Measurements from ENCODE around the gene DENND10.

Gene DENND10

GRCh38 chr10:119116326-119116951, 12.5 kb downstream of the DENND10 start:
- peaks cover 3% of the 10 kb centered on the region; the same call in 1 of the 2 replicates for H3F3A ChIP-seq (ENCODE audit: control insufficient read depth, insufficient read depth)
- H3K4me3 ChIP-seq (ENCODE audit: low read length), result no peak overlapping the region
- no peaks in the 10 kb centered on the region for H3K27me3 ChIP-seq (ENCODE audit: control insufficient read depth, low read length)
- peaks cover 32% of the 10 kb centered on the region for H3K36me3 ChIP-seq (ENCODE audit: control insufficient read depth, low read length)
- no peak overlapping the region for H3K4me2 ChIP-seq (ENCODE audit: low read length)
- no peaks in the 10 kb centered on the region for H3K9me3 ChIP-seq (ENCODE audit: control insufficient read depth, insufficient read depth, low read length)
- no peak for TF ChIP-seq EZH2phosphoT487 (IDR thresholded peaks at IDR 0.05; ENCODE audit: borderline replicate concordance, low read length)
- no peaks in the 10 kb centered on the region for H3K9me2 ChIP-seq (replicated peaks; ENCODE audit: control insufficient read depth, low read length)
- H3K27ac ChIP-seq (ENCODE audit: low read depth, low read length), result no peak overlapping the region
- H3K79me2 ChIP-seq (ENCODE audit: control insufficient read depth, low read length), result no peaks in the 10 kb centered on the region
- no peaks in the 10 kb centered on the region for H4K20me1 ChIP-seq (ENCODE audit: control insufficient read depth, insufficient read depth, low read depth, low read length)
- H3K4me1 ChIP-seq (ENCODE audit: control insufficient read depth, low read length), result peaks cover 17% of the 10 kb centered on the region

GRCh38 chr10:119118231-119118630, 14.3 kb downstream of the DENND10 start:
- Histone ChIP-seq H3K9me3 (ENCODE audit: control insufficient read depth, insufficient read depth, low read length) (no peaks in the 10 kb centered on the region), H3K4me3 (ENCODE audit: low read length) (no peak overlapping the region), H4K20me1 (ENCODE audit: control insufficient read depth, insufficient read depth, low read depth, low read length) (no peaks in the 10 kb centered on the region), H3K27me3 (ENCODE audit: control insufficient read depth, low read length) (no peaks in the 10 kb centered on the region), H3K27ac (ENCODE audit: low read depth, low read length) (no peak overlapping the region), H3K4me2 (ENCODE audit: low read length) (no peak overlapping the region), H3K4me1 (ENCODE audit: control insufficient read depth, low read length) (peaks cover 17% of the 10 kb centered on the region), H3K9me2 (replicated peaks; ENCODE audit: control insufficient read depth, low read length) (no peaks in the 10 kb centered on the region), H3K79me2 (ENCODE audit: control insufficient read depth, low read length) (no peaks in the 10 kb centered on the region), H3F3A (ENCODE audit: control insufficient read depth, insufficient read depth) (no peaks in the 10 kb centered on the region), H3K36me3 (ENCODE audit: control insufficient read depth, low read length) (peaks cover 38% of the 10 kb centered on the region)
- TF ChIP-seq EZH2phosphoT487 (IDR thresholded peaks at IDR 0.05; ENCODE audit: borderline replicate concordance, low read length) (no peak), CTCF (IDR thresholded peaks at IDR 0.05; ENCODE audit: low read depth, low read length, poor library complexity, severe bottlenecking) (no peak)

GRCh38 chr10:119119400-119119799, 15.5 kb downstream of the DENND10 start:
- H3K4me2 ChIP-seq (ENCODE audit: low read length), result no peak overlapping the region

More at GRCh38 chr10:119119400-119119799, 15.5 kb downstream of the DENND10 start:
- peaks cover 17% of the 10 kb centered on the region for H3K4me1 ChIP-seq (ENCODE audit: control insufficient read depth, low read length)
- no peaks in the 10 kb centered on the region for H4K20me1 ChIP-seq (ENCODE audit: control insufficient read depth, insufficient read depth, low read depth, low read length)
- H3K79me2 ChIP-seq (ENCODE audit: control insufficient read depth, low read length), result no peaks in the 10 kb centered on the region
- H3K36me3 ChIP-seq (ENCODE audit: control insufficient read depth, low read length), result peaks cover 30% of the 10 kb centered on the region
- no peaks in the 10 kb centered on the region for H3K9me2 ChIP-seq (replicated peaks; ENCODE audit: control insufficient read depth, low read length)
- no peak overlapping the region for H3K4me3 ChIP-seq (ENCODE audit: low read length)
- H3F3A ChIP-seq (ENCODE audit: control insufficient read depth, insufficient read depth), result no peaks in the 10 kb centered on the region
- H3K27me3 ChIP-seq (ENCODE audit: control insufficient read depth, low read length), result no peaks in the 10 kb centered on the region
- H3K27ac ChIP-seq (ENCODE audit: low read depth, low read length), result no peak overlapping the region
- TF ChIP-seq EZH2phosphoT487 (IDR thresholded peaks at IDR 0.05; ENCODE audit: borderline replicate concordance, low read length), result no peak
- no peak for TF ChIP-seq CTCF (IDR thresholded peaks at IDR 0.05; ENCODE audit: low read depth, low read length, poor library complexity, severe bottlenecking)
- no peaks in the 10 kb centered on the region for H3K9me3 ChIP-seq (ENCODE audit: control insufficient read depth, insufficient read depth, low read length)
